PC-3 (cell line): ENCODE measurements around the gene LEMD2. TPM values are rescaled to one million over a fixed set of nuclear protein-coding genes. Genes with fewer than 3 reads are reported as not detected.

Experiments
- ATAC-seq: fragments of 200-7000 bp; cut with Tn5 transposase; 2 replicates; pipeline ENCODE4 v1.9.1; 2020; ENCODE audit warnings: mild to moderate bottlenecking, moderate library complexity
- BruUV-seq: library from RNA; stranded (reverse); fragments of 400-500 nt; replicated peaks from 2 replicates; lab custom pipeline; 2021; lab: Mats Ljungman, UMichigan
- CTCF ChIA-PET: fragments of 300-600 bp; sonication (Branson Sonifier 250); formaldehyde crosslinking; loops from one replicate; lab custom pipeline; 2022; ENCODE audit warnings: antibody characterized with exemption; lab: Charles Lee
- POLR2A ChIA-PET: fragments of 300-600 bp; sonication (Branson Sonifier 250); formaldehyde crosslinking; loops from one replicate; lab custom pipeline; 2022; ENCODE audit warnings: antibody characterized with exemption; ENCODE audit not compliant: unreplicated experiment; lab: Charles Lee
- DNase-seq: peaks from one replicate; pipeline ENCODE4 v3.0.0-alpha.2; 2015
- H2AFZ ChIP-seq: fragments of 300-600 bp; sonication (generic); 2 replicates; pipeline ENCODE4 v1.6.0; 2016; ENCODE audit warnings: antibody characterized with exemption, low read length
- H3F3A ChIP-seq: fragments of 300-600 bp; sonication (generic); one replicate; pipeline ENCODE4 v1.6.0; 2017; ENCODE audit warnings: antibody characterized with exemption, low read length, control low read depth, mild to moderate bottlenecking; ENCODE audit not compliant: unreplicated experiment
- H3K27ac ChIP-seq: fragments of 300-600 bp; sonication (generic); 2 replicates; pipeline ENCODE4 v1.5.1; 2016; ENCODE audit warnings: mild to moderate bottlenecking, low read length
- H3K27me3 ChIP-seq: fragments of 300-600 bp; sonication (generic); 2 replicates; pipeline ENCODE4 v1.6.1; 2016; ENCODE audit warnings: low read length, mixed read lengths
- H3K36me3 ChIP-seq: fragments of 300-600 bp; sonication (generic); 2 replicates; pipeline ENCODE4 v1.6.1; 2016; ENCODE audit warnings: low read depth, mixed run types, low read length, mixed read lengths
- H3K4me1 ChIP-seq: fragments of 300-600 bp; sonication (generic); 2 replicates; pipeline ENCODE4 v1.5.1; 2016; ENCODE audit warnings: low read length; ENCODE audit not compliant: insufficient read depth
- H3K4me2 ChIP-seq: fragments of 300-600 bp; sonication (generic); 2 replicates; pipeline ENCODE4 v1.6.0; 2016; ENCODE audit warnings: low read length
- H3K4me3 ChIP-seq: fragments of 300-600 bp; sonication (generic); 2 replicates; pipeline ENCODE4 v1.5.1; 2016; ENCODE audit warnings: mild to moderate bottlenecking, low read length, mixed read lengths
- H3K79me2 ChIP-seq: fragments of 300-600 bp; sonication (generic); 2 replicates; pipeline ENCODE4 v1.6.1; 2017; ENCODE audit warnings: low read length, mixed read lengths
- H3K9ac ChIP-seq: fragments of 300-600 bp; sonication (generic); 2 replicates; pipeline ENCODE4 v1.6.0; 2016; ENCODE audit warnings: mild to moderate bottlenecking, low read length
- H3K9me2 ChIP-seq: fragments of 300-600 bp; sonication (generic); replicated peaks from 2 replicates; pipeline ENCODE4 v1.6.1; 2016; ENCODE audit warnings: mixed run types, low read length, mixed read lengths
- H3K9me3 ChIP-seq: fragments of 300-600 bp; sonication (generic); 2 replicates; pipeline ENCODE4 v1.6.1; 2016; ENCODE audit warnings: low read length, mixed read lengths
- H4K20me1 ChIP-seq: fragments of 300-600 bp; sonication (generic); 2 replicates; pipeline ENCODE4 v1.6.1; 2016; ENCODE audit warnings: low read length, mixed read lengths
- EZH2 ChIP-seq: fragments of 300-600 bp; sonication (generic); IDR thresholded peaks from one replicate; pipeline ENCODE4 v1.6.1; 2017; ENCODE audit warnings: antibody characterized with exemption, mild to moderate bottlenecking, low read length; ENCODE audit not compliant: unreplicated experiment
- EZH2phosphoT487 ChIP-seq: fragments of 300-600 bp; sonication (generic); IDR thresholded peaks from 2 replicates; pipeline ENCODE4 v1.6.1; 2018; ENCODE audit warnings: mild to moderate bottlenecking, antibody characterized with exemption, low read length, borderline replicate concordance
- intact Hi-C: fragments of 100-400 bp; cut with micrococcal nuclease; formaldehyde crosslinking; loops from 2 replicates; pipeline ENCODE4 v1.9.0; 2023
- total RNA-seq: library from RNA; depleted of rRNA; stranded (reverse); fragments of >200 nt; gene quantifications from 2 replicates; pipeline ENCODE4 v1.2.3, GENCODE V29; 2014
- TF ChIP-seq, protein P1 (sequence below): fragments of 300-600 bp; sonication (generic); conservative IDR thresholded peaks from 2 replicates; pipeline ENCODE4 v1.5.1; 2017; ENCODE audit warnings: antibody characterized with exemption, low read depth, mild to moderate bottlenecking, low read length

LEMD2 gene
- total RNA-seq, 1 experiment from 2014 or later = 54.5 TPM

DNA sequence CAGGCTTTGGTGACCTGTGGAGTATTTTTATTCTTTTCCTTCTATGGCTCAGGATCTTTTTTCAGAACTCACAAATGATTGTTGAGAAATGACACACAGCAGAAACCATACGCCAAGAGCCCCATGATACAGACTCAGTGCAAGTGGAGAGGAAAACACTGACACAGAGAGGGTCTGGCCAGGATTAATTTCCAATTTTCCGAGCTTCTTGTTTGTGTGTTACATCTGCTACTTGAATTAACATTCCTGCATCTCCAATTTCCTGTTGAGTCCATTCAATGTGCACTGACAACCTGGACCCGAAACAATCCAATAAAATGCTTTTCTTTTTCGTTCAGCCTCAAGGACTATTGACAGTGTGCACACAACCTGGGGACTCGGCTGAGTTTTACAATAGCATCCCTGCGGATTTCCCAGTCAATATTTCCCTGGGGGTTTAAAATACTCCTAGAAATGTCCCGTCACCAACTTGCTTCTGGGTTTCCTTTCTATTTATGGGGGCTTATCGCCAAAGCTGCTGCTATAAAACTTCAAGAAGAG is 19.8 kb upstream of the LEMD2 start:
- BruUV-seq = no TSS peak
- Histone ChIP-seq H3K79me2 (no peaks in the 10 kb centered on the region), H3K4me3 (no peak overlapping the region), H3K4me2 (no peak overlapping the region), H2AFZ (no peak overlapping the region), H4K20me1 (no peaks in the 10 kb centered on the region), H3K27ac (no peak overlapping the region), H3K9ac (no peak overlapping the region), H3F3A (no peaks in the 10 kb centered on the region), H3K36me3 (no peaks in the 10 kb centered on the region), H3K27me3 (peaks cover 60% of the 10 kb centered on the region), H3K4me1 (no peaks in the 10 kb centered on the region), H3K9me3 (no peaks in the 10 kb centered on the region), H3K9me2 (no peaks in the 10 kb centered on the region)
- DNase-seq = no peak
- ChIA-PET POLR2A (no interaction called here), CTCF (no interaction called here)
- ATAC-seq = no peak
- no peak for TF ChIP-seq EZH2
- TF ChIP-seq, protein P1, sequence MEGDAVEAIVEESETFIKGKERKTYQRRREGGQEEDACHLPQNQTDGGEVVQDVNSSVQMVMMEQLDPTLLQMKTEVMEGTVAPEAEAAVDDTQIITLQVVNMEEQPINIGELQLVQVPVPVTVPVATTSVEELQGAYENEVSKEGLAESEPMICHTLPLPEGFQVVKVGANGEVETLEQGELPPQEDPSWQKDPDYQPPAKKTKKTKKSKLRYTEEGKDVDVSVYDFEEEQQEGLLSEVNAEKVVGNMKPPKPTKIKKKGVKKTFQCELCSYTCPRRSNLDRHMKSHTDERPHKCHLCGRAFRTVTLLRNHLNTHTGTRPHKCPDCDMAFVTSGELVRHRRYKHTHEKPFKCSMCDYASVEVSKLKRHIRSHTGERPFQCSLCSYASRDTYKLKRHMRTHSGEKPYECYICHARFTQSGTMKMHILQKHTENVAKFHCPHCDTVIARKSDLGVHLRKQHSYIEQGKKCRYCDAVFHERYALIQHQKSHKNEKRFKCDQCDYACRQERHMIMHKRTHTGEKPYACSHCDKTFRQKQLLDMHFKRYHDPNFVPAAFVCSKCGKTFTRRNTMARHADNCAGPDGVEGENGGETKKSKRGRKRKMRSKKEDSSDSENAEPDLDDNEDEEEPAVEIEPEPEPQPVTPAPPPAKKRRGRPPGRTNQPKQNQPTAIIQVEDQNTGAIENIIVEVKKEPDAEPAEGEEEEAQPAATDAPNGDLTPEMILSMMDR = no peak
- TF ChIP-seq EZH2phosphoT487 = no peak
- intact Hi-C loops = no loop called here

DNA sequence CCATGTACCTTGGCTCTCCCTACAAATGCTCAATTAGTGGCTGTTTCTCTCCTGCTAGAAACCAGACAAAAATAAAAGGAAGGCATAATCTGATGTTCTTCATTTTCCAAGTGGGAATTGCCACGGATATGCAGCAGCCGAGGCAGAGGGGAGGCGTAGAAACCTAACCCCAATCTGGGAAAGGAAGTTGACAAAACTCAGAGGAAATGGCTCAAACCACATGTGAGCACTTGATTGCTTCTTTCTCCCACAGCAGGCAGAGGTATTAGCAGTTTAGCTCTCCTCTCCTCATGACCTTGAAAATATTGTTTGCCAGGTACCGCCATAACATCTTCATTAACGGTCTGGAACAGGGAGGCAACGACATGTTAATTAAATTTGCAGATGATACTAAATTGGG is 18.7 kb upstream of the LEMD2 start:
- Histone ChIP-seq H3K27ac (no peak overlapping the region), H4K20me1 (no peaks in the 10 kb centered on the region), H3K27me3 (peaks cover 60% of the 10 kb centered on the region), H3F3A (no peaks in the 10 kb centered on the region), H3K4me3 (no peak overlapping the region), H3K9me3 (no peaks in the 10 kb centered on the region), H3K79me2 (no peaks in the 10 kb centered on the region), H3K4me2 (no peak overlapping the region), H3K4me1 (no peaks in the 10 kb centered on the region), H2AFZ (no peak overlapping the region), H3K9me2 (no peaks in the 10 kb centered on the region), H3K9ac (no peak overlapping the region), H3K36me3 (no peaks in the 10 kb centered on the region)
- no peak for ATAC-seq
- CTCF ChIA-PET = no interaction called here
- DNase-seq = no peak
- intact Hi-C loops = no loop called here
- TF ChIP-seq, protein P1 = no peak
- no peak for TF ChIP-seq EZH2
- TF ChIP-seq EZH2phosphoT487 = no peak
- BruUV-seq = no TSS peak
- POLR2A ChIA-PET = no interaction called here

DNA sequence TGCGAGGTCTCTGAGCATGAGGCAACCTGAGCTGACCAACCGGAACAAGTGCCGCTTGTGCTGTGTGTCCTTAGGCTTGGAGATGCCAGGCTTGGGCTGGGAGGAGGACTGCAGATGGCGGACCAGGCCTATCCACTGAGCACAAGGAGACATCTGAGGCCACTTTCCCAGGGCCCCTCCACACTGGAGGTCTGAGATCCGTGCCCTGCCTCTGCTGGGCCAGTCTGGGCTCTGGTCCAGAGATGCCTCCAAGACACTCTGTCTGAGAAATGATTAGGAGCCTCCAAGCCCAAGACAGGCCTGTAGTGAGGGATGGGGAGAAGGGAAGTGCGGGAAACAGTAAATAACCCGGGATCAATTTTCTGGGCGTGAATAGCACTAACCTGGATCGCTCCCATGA is 17.9 kb upstream of the LEMD2 start:
- H4K20me1 ChIP-seq = no peaks in the 10 kb centered on the region
- H3K9me3 ChIP-seq = no peaks in the 10 kb centered on the region
- TF ChIP-seq EZH2 = no peak
- no peak for TF ChIP-seq EZH2phosphoT487
- TF ChIP-seq, protein P1 = no peak
- no peaks in the 10 kb centered on the region for H3K9me2 ChIP-seq
- H2AFZ ChIP-seq = no peak overlapping the region
- no peaks in the 10 kb centered on the region for H3K36me3 ChIP-seq
- H3K9ac ChIP-seq = no peak overlapping the region
- no peaks in the 10 kb centered on the region for H3K4me1 ChIP-seq
- no peaks in the 10 kb centered on the region for H3K79me2 ChIP-seq
- no peak for ATAC-seq
- no peak overlapping the region for H3K27ac ChIP-seq
- POLR2A ChIA-PET = no interaction called here
- no peaks in the 10 kb centered on the region for H3F3A ChIP-seq
- H3K4me3 ChIP-seq = no peak overlapping the region
- intact Hi-C loops = no loop called here
- CTCF ChIA-PET = no interaction called here
- no peak for DNase-seq
- BruUV-seq = no TSS peak
- no peak overlapping the region for H3K4me2 ChIP-seq
- peaks cover 59% of the 10 kb centered on the region for H3K27me3 ChIP-seq
